Activated naive CD4-positive, alpha-beta T cell treated with anti-CD3 and anti-CD28 coated beads for 36 hours (primary cell): ENCODE results near the gene CNFN. TPM values are rescaled to one million over a fixed set of nuclear protein-coding genes. Genes with fewer than 3 reads are reported as not detected.

ENCODE experiments used
- CTCF ChIA-PET: fragments of 350-600 bp; sonication (Branson Sonifier 250); formaldehyde crosslinking; loops from one replicate; lab custom pipeline; 2021; ENCODE audit warnings: antibody characterized with exemption; lab: Charles Lee
- DNase-seq: peaks from one replicate; pipeline ENCODE4 v3.0.0-alpha.2; 2020
- H3K27ac Mint-ChIP-seq: one replicate; pipeline ENCODE4 v1.8.0; 2021; ENCODE audit warnings: mild to moderate bottlenecking, mixed read lengths
- H3K27me3 Mint-ChIP-seq: one replicate; pipeline ENCODE4 v1.8.0; 2021; ENCODE audit warnings: low read depth, mixed read lengths
- H3K36me3 Mint-ChIP-seq: one replicate; pipeline ENCODE4 v1.8.0; 2021; ENCODE audit warnings: low read depth, mixed read lengths
- H3K4me1 Mint-ChIP-seq: one replicate; pipeline ENCODE4 v1.8.0; 2021; ENCODE audit warnings: low read depth, mixed read lengths
- H3K4me3 Mint-ChIP-seq: one replicate; pipeline ENCODE4 v1.8.0; 2021; ENCODE audit warnings: mild to moderate bottlenecking, moderate library complexity, mixed read lengths
- H3K9me3 Mint-ChIP-seq: one replicate; pipeline ENCODE4 v1.8.0; 2021; ENCODE audit warnings: mixed read lengths
- intact Hi-C: fragments of 100-400 bp; cut with micrococcal nuclease; formaldehyde crosslinking; loops from one replicate; pipeline ENCODE4 v1.15.1; 2023
- total RNA-seq, 2 experiments: library from RNA; stranded (reverse); gene quantifications; one replicate each; pipeline ENCODE4 v1.2.3, GENCODE V29; 2021

Gene CNFN
- total RNA-seq, 2 experiments from 2014 or later, result not detected

DNA sequence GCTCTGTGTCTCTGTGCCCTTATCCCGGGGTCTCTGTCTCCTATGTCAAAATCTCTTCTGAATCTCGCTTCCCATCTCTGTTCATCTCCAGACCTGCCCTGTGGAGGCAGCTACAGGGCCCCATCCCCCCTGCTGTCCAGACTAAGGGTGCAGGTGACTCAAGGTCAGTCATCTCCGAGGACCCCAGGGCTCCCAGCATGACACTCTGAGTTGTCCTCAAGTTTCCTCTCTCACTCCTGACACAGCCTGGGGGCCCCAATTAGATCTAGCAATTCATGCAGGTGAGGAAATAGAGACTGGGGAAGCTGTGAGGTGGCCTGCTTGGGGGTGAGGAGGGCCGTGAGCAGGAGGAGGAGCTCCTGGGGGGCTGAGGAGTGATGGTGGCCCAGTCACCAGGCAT lies 2.1 kb upstream of the CNFN start:
- Mint-ChIP-seq H3K9me3 (no peaks in the 10 kb centered on the region), H3K27ac (no peak overlapping the region), H3K4me3 (no peak overlapping the region), H3K27me3 (peaks cover 18% of the 10 kb centered on the region), H3K36me3 (no peaks in the 10 kb centered on the region), H3K4me1 (peaks cover 8% of the 10 kb centered on the region)
- CTCF ChIA-PET, result no interaction called here
- DNase-seq, result no peak
- intact Hi-C loops, result no loop called here

DNA sequence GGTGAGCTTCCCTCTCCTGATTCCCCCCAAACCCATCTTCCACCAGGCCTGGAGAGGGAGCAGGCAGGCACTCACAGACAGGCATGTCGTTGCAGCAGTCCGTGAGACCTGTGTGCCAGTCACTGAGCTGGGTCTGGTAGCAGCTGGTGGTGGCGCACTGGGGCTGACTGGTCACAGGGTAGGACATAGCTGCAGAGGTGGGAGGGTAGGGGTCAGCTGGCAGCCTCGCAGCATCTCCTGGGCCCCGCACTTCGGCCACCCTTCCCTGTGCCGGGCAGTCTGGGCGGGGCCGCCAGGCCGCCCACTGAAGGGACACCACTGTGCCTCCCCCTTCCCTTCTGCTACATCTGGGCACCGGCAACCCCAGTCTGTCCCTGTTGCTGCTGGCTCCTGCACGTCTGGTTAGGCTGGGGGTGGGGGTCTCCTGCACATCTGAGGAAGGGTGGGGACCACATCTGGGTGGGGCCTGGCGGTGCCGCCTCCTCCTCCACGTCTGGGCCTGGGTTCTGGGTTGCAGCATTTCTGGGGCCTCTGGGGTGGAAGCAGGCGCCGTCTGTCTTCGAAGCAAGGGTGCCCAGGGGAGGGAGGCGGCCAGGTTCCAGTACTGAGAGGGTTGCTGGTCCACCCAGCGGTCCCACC lies 1.1 kb downstream of the CNFN start:
- no peak overlapping the region for H3K27ac Mint-ChIP-seq
- peaks cover 5% of the 10 kb centered on the region for H3K4me1 Mint-ChIP-seq
- DNase-seq, result no peak
- CTCF ChIA-PET, result interaction anchor here (0.8 kb wide), 1 partner anchor 11 kb away, joined by 3 read pairs; no protein-coding TSS in a partner anchor
- no peaks in the 10 kb centered on the region for H3K9me3 Mint-ChIP-seq
- H3K36me3 Mint-ChIP-seq, result no peaks in the 10 kb centered on the region
- intact Hi-C loops, result no loop called here
- peaks cover 26% of the 10 kb centered on the region for H3K27me3 Mint-ChIP-seq
- no peak overlapping the region for H3K4me3 Mint-ChIP-seq

DNA sequence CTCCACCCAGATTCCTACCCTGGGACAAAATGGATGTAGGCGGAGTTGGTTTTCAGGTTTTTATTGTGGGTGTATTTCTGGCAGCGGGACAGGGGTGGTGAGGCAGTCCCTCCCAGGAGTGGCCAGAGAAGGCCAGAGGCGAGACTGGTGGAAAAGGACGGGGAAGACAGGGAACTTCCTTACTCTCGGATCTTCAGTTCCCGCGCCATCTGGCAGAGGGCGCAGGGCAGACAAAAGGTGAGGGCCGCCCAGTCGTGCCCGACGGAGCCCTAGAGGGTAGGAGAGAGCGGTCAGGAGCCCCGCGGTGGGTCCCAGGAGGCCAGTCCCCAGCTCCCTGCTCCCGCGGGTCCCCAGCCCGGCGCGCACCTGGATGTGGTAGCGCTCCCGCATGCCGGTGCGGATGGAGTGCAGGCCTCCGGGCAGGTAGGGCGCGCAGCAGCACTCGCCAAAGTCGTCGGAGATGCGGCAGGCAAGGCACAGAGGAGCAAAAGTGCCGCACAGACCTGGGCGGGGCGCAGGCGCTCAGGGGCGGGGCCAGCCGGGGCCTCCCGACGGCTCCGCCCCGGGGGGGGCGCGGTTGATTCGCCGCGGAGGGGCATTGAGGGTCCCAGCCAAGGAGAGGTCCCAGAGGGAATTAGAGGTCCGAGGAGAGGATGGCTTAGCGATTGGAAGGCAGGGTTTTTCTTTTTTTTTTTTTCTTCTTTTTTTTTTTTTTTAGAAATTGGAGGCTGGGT lies 3.0 kb downstream of the CNFN start:
- peaks cover 37% of the 10 kb centered on the region for H3K27me3 Mint-ChIP-seq
- no peaks in the 10 kb centered on the region for H3K9me3 Mint-ChIP-seq
- intact Hi-C loops, result loop anchor here (1.0 kb wide), 2 partner anchors 14 to 46 kb away; no protein-coding TSS in a partner anchor
- no peak overlapping the region for H3K27ac Mint-ChIP-seq
- peak overlapping the region; percentile 66 for H3K4me3 Mint-ChIP-seq
- DNase-seq, result peak; percentile 72
- no peaks in the 10 kb centered on the region for H3K36me3 Mint-ChIP-seq
- CTCF ChIA-PET, result interaction anchor here (0.6 to 0.9 kb wide), 2 partner anchors 10 to 314 kb away, joined by 3 read pairs; no protein-coding TSS in a partner anchor
- H3K4me1 Mint-ChIP-seq, result peaks cover 5% of the 10 kb centered on the region

DNA sequence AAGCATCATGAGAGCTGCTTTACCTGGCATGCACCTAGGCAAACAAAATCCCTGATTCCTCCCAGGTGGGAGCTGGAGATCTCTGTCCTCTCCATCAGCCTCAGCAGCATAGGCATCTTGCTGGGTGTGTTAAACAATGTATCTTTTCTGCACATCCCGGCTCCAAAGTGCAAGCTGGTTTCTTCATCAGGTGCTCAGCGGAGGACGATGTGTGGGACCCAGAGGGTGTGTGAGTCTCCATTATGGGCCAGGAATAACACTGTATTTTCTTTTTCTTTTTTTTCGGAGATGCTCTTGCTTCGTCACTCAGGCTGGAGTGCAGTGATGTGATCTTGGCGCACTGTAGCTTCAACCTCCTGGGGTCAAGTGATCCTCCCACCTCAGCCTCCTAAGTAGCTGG lies 9.9 kb downstream of the CNFN start:
- Mint-ChIP-seq H3K4me1 (peaks cover 8% of the 10 kb centered on the region), H3K4me3 (no peak overlapping the region), H3K27ac (no peak overlapping the region), H3K9me3 (no peaks in the 10 kb centered on the region), H3K27me3 (peaks cover 20% of the 10 kb centered on the region), H3K36me3 (no peaks in the 10 kb centered on the region)
- DNase-seq, result no peak
- intact Hi-C loops, result no loop called here
- CTCF ChIA-PET, result interaction anchor here (0.9 to 1.4 kb wide), 2 partner anchors 38 to 272 kb away, joined by 3 to 4 read pairs; no protein-coding TSS in a partner anchor

DNA sequence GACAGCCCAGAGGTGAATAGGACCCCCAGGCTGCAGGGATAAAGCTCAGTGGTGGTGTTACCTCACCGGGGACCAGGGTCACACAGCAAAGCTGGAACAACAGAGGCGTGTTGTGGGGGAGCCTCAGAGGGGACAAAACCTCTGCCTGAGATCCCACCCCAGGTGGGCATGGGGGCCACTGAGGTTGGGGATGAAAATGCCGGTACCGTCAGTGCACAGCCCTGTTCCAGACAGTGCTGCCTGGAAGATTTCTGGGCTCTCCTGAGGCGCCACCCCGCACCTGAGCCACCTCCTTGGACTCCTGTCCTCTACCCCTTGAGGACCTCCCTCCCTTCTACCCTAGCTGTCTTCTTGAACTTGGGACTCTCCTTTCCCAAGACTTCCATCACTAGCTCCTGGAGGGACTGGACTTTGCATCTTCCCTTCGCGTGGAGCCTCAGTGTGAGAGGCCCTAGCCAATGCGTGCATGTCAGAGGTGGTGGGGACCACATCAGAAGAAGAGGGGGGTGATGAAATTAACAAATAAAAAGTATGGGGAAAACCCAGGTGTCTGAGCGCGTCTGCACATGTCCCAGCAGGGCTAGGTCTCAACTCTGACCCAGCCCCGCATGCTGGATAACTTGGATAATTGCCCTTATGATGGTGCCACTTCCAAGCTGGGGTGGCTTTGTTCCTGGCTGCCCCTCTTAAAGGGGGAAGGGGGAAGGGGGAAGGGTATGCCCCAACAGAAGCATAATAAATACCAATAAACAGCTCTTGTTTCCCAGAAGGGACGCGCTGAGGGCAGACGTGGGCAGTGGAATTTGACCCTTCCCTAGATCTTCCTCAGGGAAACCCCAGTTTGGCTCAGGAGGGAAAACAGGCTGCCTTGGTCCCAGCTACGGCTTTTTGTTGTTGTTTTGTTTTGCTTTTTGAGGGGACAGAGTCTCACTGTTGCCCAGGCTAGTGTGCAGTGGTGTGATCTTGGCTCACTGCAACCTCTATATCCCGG lies 11.6 kb downstream of the CNFN start:
- Mint-ChIP-seq H3K27ac (no peak overlapping the region), H3K9me3 (no peaks in the 10 kb centered on the region), H3K4me3 (no peak overlapping the region), H3K27me3 (peaks cover 20% of the 10 kb centered on the region), H3K4me1 (peaks cover 8% of the 10 kb centered on the region), H3K36me3 (peaks cover 2% of the 10 kb centered on the region)
- CTCF ChIA-PET, result interaction anchor here (0.6 kb wide), 1 partner anchor 187 kb away, joined by 7 read pairs; no protein-coding TSS in a partner anchor
- DNase-seq, result peak; percentile 29
- intact Hi-C loops, result no loop called here

DNA sequence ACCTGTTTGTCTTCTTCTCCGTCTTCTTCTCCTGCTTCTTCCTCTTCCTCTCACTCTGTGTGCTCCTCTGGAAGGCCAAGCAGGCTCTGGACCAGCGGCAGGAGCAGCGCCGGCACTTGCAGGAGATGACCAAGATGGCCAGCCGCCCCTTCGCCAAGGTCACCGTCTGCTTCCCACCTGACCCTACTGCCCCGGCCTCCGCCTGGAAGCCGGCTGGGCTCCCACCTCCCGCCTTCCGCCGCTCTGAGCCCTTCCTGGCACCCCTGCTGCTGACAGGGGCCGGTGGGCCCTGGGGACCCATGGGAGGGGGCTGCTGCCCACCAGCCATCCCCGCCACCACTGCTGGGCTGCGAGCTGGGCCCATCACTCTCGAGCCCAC lies 13.9 kb downstream of the CNFN start:
- no peaks in the 10 kb centered on the region for H3K9me3 Mint-ChIP-seq
- H3K4me3 Mint-ChIP-seq, result no peak overlapping the region
- H3K36me3 Mint-ChIP-seq, result peaks cover 2% of the 10 kb centered on the region
- no peak for DNase-seq
- intact Hi-C loops, result no loop called here
- peaks cover 4% of the 10 kb centered on the region for H3K27me3 Mint-ChIP-seq
- peaks cover 8% of the 10 kb centered on the region for H3K4me1 Mint-ChIP-seq
- no peak overlapping the region for H3K27ac Mint-ChIP-seq
- CTCF ChIA-PET, result no interaction called here

DNA sequence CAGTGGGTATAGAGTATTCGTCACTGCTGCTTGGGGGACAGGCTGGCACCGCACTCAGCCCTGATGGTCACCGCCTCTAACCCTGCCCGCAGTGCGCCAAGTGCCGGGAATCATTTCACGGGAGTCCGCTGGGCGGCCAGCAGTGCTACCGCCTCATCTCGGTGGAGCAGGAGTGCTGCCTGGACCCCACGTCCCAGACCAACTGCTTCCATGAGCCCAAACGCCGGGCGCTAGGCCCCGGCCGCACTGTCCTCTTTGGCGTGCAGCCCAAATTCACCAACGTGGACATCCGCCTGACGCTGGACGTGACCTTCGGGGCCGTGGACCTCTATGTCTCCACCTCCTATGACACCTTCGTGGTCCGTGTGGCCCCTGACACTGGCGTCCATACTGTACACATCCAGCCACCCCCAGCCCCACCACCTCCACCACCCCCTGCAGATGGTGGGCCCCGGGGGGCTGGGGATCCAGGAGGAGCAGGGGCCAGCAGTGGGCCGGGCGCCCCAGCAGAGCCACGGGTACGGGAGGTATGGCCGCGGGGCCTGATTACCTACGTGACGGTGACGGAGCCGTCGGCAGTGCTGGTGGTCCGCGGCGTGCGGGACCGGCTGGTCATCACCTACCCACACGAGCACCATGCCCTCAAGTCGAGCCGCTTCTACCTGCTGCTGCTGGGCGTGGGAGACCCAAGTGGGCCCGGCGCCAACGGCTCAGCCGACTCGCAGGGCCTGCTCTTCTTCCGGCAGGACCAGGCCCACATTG lies 14.5 kb downstream of the CNFN start:
- intact Hi-C loops, result no loop called here
- Mint-ChIP-seq H3K4me1 (peaks cover 8% of the 10 kb centered on the region), H3K9me3 (no peaks in the 10 kb centered on the region), H3K27ac (no peak overlapping the region), H3K4me3 (no peak overlapping the region), H3K36me3 (peaks cover 2% of the 10 kb centered on the region), H3K27me3 (peaks cover 1% of the 10 kb centered on the region)
- no peak for DNase-seq
- CTCF ChIA-PET, result no interaction called here

DNA sequence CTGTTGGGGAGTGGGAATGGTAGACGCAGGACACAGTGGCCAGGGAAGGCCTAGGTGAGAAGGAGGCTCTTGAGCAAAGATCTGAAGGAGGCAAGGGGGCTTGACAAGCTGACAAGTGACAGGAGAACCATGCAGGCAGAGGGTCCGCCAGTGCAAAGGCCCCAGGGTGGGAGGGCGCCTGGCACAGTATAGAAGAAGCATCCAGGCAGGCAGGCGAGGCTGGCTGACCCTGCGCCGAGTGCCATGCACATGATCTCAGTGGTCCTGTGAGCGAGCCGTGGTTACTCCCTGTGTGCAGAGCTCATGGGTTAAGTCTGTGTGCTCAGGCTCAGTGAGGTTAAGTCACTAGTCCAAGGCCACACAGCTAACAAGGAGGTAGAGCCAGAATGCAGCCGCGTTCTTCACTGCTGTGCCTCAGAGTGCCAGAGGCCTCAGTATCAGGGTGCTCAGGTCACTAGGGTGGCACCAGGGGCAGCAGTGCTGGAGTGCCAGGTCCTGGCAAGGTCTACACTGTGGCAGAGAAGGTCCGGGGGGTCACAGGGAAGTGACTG lies 15.2 kb downstream of the CNFN start:
- DNase-seq, result no peak
- Mint-ChIP-seq H3K4me3 (no peak overlapping the region), H3K27ac (no peak overlapping the region), H3K36me3 (peaks cover 2% of the 10 kb centered on the region), H3K4me1 (peaks cover 8% of the 10 kb centered on the region), H3K9me3 (no peaks in the 10 kb centered on the region), H3K27me3 (no peaks in the 10 kb centered on the region)
- CTCF ChIA-PET, result no interaction called here
- intact Hi-C loops, result no loop called here

DNA sequence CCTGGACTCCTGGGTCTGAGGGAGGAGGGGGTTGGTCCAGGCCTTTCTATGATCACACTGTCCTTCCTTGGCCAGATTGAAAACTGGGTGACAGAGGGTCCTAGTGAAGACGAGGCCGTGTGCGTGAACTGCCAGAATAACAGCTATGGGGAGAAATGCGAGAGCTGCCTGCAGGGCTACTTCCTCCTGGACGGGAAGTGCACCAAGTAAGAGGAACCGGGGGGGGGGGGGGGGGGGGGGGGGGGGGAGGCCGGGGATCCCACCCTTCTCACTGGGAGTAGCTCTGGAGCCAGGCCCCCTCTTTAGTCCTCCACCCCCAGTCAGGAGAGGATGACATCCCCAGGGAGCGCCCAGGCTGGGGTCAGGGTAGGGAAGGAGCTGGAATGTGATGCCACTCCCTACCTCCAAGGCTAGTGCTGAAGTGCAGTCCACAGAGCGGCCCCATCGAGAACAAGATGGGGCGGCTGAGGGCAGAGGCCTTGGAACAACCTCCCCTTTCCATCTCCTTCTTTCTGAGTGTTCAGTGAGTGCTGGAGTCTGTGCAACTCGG lies 19.4 kb downstream of the CNFN start:
- H3K27me3 Mint-ChIP-seq, result no peaks in the 10 kb centered on the region
- no peak overlapping the region for H3K27ac Mint-ChIP-seq
- CTCF ChIA-PET, result interaction anchor here (0.6 to 1.3 kb wide), 2 partner anchors 49 to 514 kb away, joined by 3 read pairs; no protein-coding TSS in a partner anchor
- intact Hi-C loops, result no loop called here
- H3K4me1 Mint-ChIP-seq, result no peaks in the 10 kb centered on the region
- H3K9me3 Mint-ChIP-seq, result no peaks in the 10 kb centered on the region
- peaks cover 2% of the 10 kb centered on the region for H3K36me3 Mint-ChIP-seq
- H3K4me3 Mint-ChIP-seq, result no peak overlapping the region
- no peak for DNase-seq

DNA sequence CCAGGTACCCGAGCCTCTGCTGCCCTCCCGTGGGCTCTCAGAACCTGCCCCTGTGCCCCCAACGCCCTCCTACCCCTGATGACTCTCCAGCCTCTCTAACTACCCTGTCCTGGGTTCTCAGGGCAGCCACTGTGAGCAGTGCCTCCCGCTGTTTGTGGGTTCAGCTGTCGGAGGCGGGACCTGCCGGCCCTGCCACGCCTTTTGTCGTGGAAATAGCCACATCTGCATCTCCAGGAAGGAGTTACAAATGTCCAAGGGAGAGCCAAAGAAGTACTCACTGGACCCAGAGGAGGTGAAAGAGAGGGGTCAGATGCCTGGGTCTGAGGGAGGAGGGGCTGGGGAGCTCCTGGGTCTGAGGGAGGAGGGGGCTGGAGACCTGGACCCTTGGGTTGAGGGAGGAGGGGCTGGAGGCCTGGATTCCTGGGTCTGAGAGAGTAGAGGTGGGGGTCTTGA lies 20.0 kb downstream of the CNFN start:
- intact Hi-C loops, result no loop called here
- CTCF ChIA-PET, result interaction anchor here (0.6 to 0.7 kb wide), 2 partner anchors 30 to 514 kb away, joined by 3 read pairs; no protein-coding TSS in a partner anchor

More for the DNA sequence above, 20.0 kb downstream of the CNFN start:
- no peak for DNase-seq
- Mint-ChIP-seq H3K9me3 (no peaks in the 10 kb centered on the region), H3K4me3 (no peak overlapping the region), H3K4me1 (no peaks in the 10 kb centered on the region), H3K27ac (no peak overlapping the region), H3K36me3 (peaks cover 2% of the 10 kb centered on the region), H3K27me3 (no peaks in the 10 kb centered on the region)
